VCaP (cell line): ENCODE data around the gene HOXA13.
A peak's percentile ranks its signal among the peaks of the same experiment; 100 is the strongest.

Source experiments
- H3K27ac ChIP-seq: fragments of 450-650 bp; 2 replicates; pipeline ENCODE4 v1.5.1; 2017
- TF ChIP-seq, protein P1 (sequence below): fragments of 450-650 bp; conservative IDR thresholded peaks from 2 replicates; pipeline ENCODE4 v1.5.1; 2017; ENCODE audit warnings: mild to moderate bottlenecking, moderate library complexity

HOXA13 gene

DNA sequence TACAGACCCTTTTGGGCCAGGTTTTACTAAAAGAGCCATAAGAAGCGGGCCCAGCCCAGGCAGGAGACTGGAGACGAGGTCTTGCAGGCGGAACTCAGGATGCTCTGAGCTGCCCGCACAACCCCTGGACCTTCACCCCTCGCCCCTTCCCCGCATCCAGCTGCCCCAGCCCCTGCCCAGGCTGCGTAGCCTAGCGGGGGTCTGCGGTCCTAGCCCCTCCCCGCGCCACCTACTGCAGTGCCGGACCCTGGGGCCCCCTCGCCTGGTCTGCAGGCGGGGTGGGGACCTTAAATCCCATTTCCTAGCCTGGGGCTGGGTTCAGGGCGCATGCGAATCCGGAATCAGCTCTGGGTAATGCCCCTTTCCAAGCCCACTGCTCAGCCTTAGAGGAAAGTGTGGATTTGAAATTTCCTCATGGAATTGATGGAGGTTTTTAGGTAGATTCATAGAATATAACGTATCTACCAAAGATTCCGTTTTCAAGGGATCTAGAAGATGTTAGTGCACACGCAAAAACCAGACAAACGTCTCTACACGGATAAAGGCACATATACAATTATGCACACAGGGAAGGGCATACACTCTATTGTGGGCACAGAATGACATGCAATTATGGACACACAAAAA, 47.0 kb downstream of the HOXA13 start:
- TF ChIP-seq, protein P1, sequence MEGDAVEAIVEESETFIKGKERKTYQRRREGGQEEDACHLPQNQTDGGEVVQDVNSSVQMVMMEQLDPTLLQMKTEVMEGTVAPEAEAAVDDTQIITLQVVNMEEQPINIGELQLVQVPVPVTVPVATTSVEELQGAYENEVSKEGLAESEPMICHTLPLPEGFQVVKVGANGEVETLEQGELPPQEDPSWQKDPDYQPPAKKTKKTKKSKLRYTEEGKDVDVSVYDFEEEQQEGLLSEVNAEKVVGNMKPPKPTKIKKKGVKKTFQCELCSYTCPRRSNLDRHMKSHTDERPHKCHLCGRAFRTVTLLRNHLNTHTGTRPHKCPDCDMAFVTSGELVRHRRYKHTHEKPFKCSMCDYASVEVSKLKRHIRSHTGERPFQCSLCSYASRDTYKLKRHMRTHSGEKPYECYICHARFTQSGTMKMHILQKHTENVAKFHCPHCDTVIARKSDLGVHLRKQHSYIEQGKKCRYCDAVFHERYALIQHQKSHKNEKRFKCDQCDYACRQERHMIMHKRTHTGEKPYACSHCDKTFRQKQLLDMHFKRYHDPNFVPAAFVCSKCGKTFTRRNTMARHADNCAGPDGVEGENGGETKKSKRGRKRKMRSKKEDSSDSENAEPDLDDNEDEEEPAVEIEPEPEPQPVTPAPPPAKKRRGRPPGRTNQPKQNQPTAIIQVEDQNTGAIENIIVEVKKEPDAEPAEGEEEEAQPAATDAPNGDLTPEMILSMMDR, result no peak

DNA sequence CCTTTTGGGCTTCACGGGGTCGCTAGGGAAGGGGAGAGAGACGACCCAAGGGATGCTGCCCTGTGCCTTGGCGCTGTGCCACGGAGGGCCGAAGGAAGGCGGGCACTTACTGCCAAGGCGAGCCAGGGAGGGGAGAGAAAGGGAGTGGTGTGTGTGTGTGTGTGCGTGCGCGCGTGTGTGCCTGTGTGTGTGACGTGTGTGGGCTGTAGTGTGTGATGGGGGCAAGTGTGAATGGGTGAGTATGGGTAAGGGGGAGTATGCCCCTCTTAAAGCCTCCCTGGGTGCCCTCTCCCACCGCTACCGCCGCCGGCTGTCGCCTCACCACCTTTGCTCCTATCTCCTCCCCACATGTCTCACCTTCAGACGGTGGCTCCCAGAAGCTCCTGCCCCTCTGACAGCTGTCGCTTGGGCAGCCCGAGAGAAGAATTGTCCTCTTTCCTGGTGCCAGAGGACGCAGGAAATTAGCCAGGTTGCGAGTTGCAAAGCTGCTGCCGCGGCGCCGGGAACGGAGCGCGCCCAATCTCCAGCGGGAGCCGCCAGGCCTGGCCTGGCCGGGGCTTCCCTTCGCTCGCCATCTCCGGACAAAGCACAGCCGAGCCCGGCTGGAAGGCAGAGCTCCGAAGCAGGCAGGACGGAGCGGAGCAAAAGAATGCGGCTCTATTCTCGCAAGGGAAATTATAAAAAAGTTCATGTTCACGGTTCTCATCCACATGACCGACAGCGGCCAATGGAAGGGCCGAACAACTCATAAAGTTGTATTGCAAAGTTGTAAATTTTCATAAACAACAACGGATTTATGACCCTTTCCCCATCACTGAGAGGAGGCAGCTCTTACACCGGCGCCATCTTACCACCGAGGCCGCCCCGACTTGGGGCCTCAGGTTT, 47.7 kb downstream of the HOXA13 start, which contains the start of gene HOXA3:
HOXA3 (minus strand) TSS at position 653 of the 885 bp plus-strand sequence. CDS start 41,943 bp downstream, outside the sequence.
- TF ChIP-seq, protein P1, result no peak
- peak within 1 kb of the TSS; percentile 94 for H3K27ac ChIP-seq

More for the DNA sequence above, 47.0 kb downstream of the HOXA13 start:
- peak overlapping the region; percentile 94 for H3K27ac ChIP-seq

DNA sequence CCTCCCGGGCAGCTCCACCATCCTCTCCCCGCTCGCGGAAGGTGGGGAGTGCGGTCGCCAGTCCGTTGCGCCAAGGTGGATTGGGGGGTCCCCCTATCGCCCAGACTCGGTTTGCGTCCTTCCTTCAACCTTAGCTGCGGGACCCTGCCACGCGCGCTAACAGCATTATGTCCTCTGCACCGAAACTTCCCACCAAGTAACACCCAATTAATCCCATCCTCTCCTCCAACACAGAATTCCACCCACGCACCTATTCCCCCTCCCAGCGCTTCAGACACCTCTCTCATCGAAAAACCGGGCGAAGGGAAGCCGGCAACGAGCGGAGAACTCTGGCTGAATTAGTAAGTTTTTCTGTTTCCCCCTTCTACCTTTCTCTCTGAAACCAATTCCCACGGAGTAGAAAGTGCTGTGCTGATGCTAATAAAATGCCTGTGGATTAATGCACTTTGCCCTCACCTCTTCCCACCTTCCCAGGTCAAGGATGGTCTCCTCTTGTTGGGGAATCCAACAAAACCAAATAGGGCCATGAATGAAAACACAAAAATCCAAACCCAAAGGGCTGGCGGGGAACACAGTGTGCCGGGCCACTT, 48.5 kb downstream of the HOXA13 start:
- peak overlapping the region; percentile 94 for H3K27ac ChIP-seq
- TF ChIP-seq, protein P1, result no peak

DNA sequence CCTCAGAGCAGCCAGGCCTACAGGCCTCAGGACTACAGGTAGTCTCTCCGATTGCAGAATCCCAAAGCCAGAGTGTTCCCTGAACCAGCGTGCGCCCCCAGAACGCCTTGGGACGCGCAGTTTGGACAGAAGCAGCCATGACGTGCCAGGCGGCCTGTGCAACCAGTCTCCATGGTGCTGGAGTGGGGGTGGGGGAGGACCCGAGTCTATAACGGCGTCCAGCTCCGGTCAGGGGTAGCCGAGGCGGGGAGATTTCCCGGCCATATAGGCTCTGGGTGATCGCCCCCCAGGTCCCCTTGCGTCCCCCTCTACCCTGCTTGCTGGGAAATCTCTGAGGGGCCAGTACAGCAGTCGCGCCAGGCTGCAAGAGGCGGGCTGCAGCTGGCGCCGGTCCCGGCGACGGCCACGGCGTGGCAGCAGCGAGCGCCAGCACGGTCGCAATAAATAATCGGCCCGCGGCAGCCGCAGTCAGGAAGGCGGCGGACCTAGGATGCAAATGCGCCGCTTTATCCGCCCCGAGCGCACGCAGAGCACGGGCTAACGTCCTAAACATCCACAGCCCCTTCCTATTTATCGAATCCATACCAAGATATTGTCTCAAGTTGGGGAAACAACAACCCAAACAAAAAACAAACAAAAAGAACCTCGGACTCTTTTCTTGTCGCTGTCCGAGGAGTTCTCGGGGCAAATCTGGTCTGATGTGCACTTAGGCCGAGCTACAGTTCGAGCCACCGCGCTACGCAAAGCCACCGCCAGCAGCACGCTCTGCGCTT, 49.1 kb downstream of the HOXA13 start:
- H3K27ac ChIP-seq, result peak overlapping the region; percentile 94
- TF ChIP-seq, protein P1, result peak; percentile 95

DNA sequence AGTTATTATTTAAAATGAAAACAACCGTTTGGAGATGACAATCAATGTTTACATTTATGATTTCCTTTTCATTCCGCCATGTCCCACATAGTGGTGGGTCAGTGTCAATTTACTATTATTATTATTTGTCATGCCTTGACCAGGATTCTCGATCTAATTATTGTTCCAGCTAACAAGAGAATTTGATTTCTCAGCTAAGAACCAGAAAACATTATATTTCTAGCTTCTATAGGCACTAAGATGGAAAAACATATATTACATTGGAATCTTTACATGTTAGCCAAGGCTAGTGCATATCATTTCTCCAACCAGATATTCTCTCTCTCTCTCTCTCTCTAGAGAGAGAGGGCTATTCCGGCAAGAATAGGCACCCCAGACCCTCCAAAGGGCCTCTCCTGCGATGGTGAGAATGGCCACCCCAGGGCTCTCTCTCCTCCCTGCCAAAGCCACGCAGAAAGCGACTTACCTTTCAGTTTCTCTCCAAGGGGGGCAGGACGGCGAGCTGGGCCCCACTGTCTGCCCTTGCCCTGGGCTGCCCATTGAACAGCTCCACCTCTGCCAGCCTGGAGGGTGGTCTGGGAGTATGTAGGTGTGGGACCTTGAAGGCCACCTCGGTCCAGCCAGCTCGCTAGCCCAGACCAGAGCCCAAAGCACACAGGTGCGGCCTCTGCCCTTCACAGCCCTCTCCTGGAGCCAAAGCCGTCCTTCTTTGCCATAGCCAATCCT, 49.9 kb downstream of the HOXA13 start:
- TF ChIP-seq, protein P1, result no peak
- peak overlapping the region; percentile 94 for H3K27ac ChIP-seq

DNA sequence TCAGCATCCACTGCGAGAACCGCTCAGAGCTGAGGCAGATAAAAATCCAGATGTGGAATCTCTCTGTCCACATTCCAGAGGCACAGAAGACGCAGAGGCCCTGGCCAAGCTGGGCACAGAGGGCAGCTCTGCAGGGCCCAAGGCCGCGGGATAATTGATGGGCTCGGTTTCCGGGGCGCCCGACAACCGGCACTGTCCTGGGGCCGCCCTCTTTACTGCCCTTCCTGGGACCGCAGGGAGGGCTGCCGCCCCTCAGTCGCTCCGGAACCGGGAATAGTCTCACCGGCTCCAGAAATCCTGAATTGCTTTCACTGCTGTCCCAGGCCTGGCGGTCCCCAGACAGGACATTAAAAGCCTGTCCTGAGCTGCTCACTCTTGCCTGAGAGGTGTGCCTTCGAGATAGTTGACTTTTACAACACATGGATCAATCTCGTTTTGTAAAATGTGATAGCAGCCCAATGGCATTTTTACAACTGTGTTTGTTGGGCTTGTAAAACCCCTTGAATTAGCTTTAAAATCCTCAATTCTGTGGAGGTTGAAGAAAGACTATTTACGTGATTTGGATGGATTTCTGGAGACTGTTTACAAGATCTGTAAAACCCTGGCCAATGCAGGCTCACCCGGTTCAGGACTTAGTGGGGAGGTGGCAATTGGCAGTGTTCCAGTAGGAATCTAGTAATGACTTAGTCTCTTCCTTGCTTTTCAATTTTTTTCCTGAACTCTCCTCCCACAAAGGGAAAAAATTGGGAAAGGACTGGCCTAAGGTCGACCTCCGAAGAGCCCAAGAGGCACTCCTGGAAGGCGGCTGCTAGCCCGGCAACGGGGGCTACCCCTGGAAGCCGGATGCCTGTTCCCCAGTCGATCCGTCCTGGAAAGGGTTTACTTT, 50.9 kb downstream of the HOXA13 start:
- TF ChIP-seq, protein P1, result no peak
- H3K27ac ChIP-seq, result peak overlapping the region; percentile 94
